Type B pancreatic cell (in vitro differentiated cells): ENCODE data around the gene STOML1. TPM values are rescaled to one million over a fixed set of nuclear protein-coding genes. Genes with fewer than 3 reads are reported as not detected.

Experiments
- DNase-seq: peaks from one replicate; pipeline ENCODE4 v3.0.0; 2021; ENCODE audit warnings: mixed read lengths; ENCODE audit not compliant: unreplicated experiment; ENCODE audit errors: extremely low spot score
- H3K27ac Mint-ChIP-seq: 2 replicates; pipeline ENCODE4 v1.8.0; 2021; ENCODE audit warnings: mild to moderate bottlenecking, mixed read lengths
- H3K27me3 Mint-ChIP-seq: 2 replicates; pipeline ENCODE4 v1.8.0; 2021; ENCODE audit warnings: mixed read lengths
- H3K36me3 Mint-ChIP-seq: 2 replicates; pipeline ENCODE4 v1.8.0; 2021; ENCODE audit warnings: mixed read lengths
- H3K4me1 Mint-ChIP-seq: one replicate; pipeline ENCODE4 v1.8.0; 2021; ENCODE audit warnings: mixed read lengths; ENCODE audit not compliant: unreplicated experiment
- H3K4me3 Mint-ChIP-seq: 2 replicates; pipeline ENCODE4 v1.8.0; 2021; ENCODE audit warnings: mild to moderate bottlenecking, mixed read lengths
- H3K9me3 Mint-ChIP-seq: 2 replicates; pipeline ENCODE4 v1.8.0; 2021; ENCODE audit warnings: mixed read lengths
- CTCF ChIP-seq: fragments of 200-600 bp; sonication (generic); conservative IDR thresholded peaks from 2 replicates; pipeline ENCODE4 v1.5.0; 2021; ENCODE audit warnings: antibody characterized with exemption, mild to moderate bottlenecking
- total RNA-seq: library from RNA; stranded (reverse); gene quantifications from 2 replicates; pipeline ENCODE4 v1.2.1, GENCODE V29; 2021; ENCODE audit warnings: low replicate concordance

Gene STOML1
- total RNA-seq, 1 donor from 2014 or later, result 10.4 TPM

- H3K27me3 Mint-ChIP-seq, result no peaks in the 10 kb centered on the region
- peaks cover 5% of the 10 kb centered on the region for H3K36me3 Mint-ChIP-seq
- TF ChIP-seq CTCF, result no peak
- DNase-seq, result no peak
- H3K4me3 Mint-ChIP-seq, result no peak overlapping the region
- H3K9me3 Mint-ChIP-seq, result no peaks in the 10 kb centered on the region
- H3K27ac Mint-ChIP-seq, result no peak overlapping the region
- H3K4me1 Mint-ChIP-seq, result peaks cover 17% of the 10 kb centered on the region
Measured at GRCh38 chr15:73985101-73985873, 6.8 kb downstream of the STOML1 start.

DNA sequence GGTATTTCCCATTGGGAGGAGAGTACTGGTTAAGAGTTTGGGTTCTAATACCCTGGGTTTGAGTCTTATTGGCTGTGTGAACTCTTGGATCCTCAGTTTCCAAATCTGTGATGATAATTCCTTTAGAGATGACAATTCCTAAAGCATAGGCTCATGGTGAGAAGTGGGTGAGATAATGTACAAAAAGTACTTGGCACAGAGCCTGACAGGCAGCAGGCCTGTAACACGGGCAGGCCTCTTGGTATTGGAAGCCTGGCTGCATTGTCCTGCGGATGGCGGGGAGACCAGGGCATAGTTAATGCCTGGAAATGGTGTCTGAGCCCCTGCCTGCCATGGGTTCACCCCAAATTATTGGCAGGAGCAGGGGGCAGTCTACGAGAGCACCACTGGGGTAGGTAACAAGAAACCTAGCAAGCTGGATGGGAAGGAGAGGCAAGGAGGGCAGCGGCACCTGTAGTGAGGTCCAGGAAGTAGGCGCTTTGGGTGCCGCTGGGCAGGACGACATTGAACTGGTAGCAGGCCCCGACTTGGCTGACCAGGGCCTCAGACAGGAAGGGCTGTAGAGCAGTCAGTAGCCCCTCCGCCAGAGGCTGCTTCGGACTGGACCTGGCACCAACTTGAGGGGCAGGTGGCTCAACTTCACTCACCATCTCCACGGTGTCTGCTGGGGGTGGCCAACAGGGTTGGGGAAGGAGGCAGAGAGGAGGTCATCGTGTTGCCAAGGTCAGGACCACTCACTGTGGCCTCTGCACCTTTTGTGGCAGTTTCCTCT is 7.7 kb downstream of the STOML1 start:
- TF ChIP-seq CTCF, result no peak
- Mint-ChIP-seq H3K27me3 (no peaks in the 10 kb centered on the region), H3K4me1 (peaks cover 17% of the 10 kb centered on the region), H3K36me3 (peaks cover 5% of the 10 kb centered on the region), H3K4me3 (no peak overlapping the region), H3K9me3 (no peaks in the 10 kb centered on the region), H3K27ac (no peak overlapping the region)
- DNase-seq, result no peak

GRCh38 chr15:73983773-73984172 is 8.3 kb downstream of the STOML1 start:
- H3K4me1 Mint-ChIP-seq, result peaks cover 20% of the 10 kb centered on the region
- no peak for DNase-seq
- no peak overlapping the region for H3K27ac Mint-ChIP-seq
- TF ChIP-seq CTCF, result no peak
- H3K36me3 Mint-ChIP-seq, result peaks cover 5% of the 10 kb centered on the region
- no peaks in the 10 kb centered on the region for H3K9me3 Mint-ChIP-seq
- no peaks in the 10 kb centered on the region for H3K27me3 Mint-ChIP-seq
- H3K4me3 Mint-ChIP-seq, result no peak overlapping the region

DNA sequence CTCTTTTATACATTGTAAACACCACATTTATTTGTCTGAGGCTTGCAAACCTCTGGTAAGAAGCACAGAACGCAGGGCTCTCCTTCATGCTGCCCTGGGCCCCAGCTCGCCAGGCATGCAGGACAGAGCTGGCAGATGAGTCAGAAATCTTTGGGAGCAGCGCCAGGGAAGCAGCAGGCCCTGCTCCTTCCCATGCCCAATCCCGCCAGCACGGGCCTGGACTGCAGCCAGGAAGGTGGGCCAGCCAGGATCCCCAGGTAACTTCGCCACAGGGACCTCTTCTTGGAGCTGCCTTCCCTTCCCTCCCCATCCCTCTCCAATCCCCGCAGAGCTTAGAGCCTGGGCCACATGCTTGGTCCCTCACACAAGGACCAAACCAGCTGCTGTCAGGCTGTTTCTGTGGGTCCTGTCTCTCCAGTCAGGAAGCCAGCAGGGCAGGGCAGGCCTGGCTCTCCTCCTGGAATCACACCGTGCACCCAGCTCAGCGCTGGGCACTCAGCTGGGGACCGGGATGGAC is 8.8 kb downstream of the STOML1 start:
- H3K9me3 Mint-ChIP-seq, result no peaks in the 10 kb centered on the region
- TF ChIP-seq CTCF, result no peak
- H3K36me3 Mint-ChIP-seq, result peaks cover 5% of the 10 kb centered on the region
- H3K27ac Mint-ChIP-seq, result no peak overlapping the region
- DNase-seq, result no peak
- H3K27me3 Mint-ChIP-seq, result no peaks in the 10 kb centered on the region
- H3K4me3 Mint-ChIP-seq, result no peak overlapping the region
- peaks cover 20% of the 10 kb centered on the region for H3K4me1 Mint-ChIP-seq

DNA sequence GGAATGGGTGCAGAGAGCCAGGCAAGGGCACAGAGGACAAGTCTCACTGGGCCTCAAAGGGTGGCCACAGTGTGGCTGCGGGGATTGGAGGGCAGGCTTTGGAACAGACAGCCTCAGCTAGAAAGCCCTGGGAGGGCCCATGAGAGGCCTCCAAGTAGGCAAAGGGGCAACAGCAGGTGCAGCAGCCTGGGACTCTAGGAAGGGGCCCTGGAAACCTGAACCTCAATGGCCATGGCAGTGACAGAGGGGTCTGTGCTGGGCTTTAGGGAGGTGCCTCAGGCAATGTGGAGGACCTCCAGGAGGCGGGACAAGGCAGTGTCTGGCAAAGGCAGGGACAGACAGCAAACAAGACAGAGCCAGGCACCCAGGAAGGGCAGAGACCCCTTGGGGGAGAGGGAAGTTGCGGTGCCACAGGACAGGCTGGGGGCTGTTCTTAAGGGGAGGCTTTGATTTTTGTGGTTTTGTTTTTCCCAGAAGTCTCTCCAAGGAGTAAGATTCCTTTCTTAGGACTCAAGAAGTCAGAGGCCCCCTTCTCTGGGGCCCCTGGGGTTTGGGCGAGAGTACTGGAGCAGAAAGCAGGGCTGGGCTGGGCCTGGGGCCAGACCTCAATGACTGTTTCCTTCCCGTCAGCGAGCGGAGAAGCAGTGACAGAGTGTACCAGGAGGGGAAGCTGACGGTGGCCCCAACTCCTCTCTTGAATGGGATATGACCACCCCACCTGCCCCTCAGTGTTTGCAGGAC is 9.7 kb downstream of the STOML1 start:
- no peak for DNase-seq
- Mint-ChIP-seq H3K27me3 (peaks cover 4% of the 10 kb centered on the region), H3K4me1 (peaks cover 20% of the 10 kb centered on the region), H3K4me3 (no peak overlapping the region), H3K36me3 (peaks cover 5% of the 10 kb centered on the region), H3K9me3 (no peaks in the 10 kb centered on the region), H3K27ac (no peak overlapping the region)
- TF ChIP-seq CTCF, result no peak
